Vagina (tissue), 2 donors: ENCODE measurements around the gene ZBTB8OS. TPM values are rescaled to one million over a fixed set of nuclear protein-coding genes. Genes with fewer than 3 reads are reported as not detected.

Experiments used
- DNase-seq, 2 donors: peaks; one replicate each; pipeline ENCODE4 v3.0.0-alpha.2; 2017; ENCODE audit errors: extremely low spot score in 2 of 2
- H3K27ac ChIP-seq: fragments of 200-600 bp; sonication (generic); one replicate; pipeline ENCODE4 v1.5.1; 2019
- H3K27me3 ChIP-seq: fragments of 200-600 bp; sonication (generic); one replicate; pipeline ENCODE4 v1.5.1; 2019
- H3K36me3 ChIP-seq, 2 donors: fragments of 200-600 bp; sonication (generic); one replicate each; pipeline ENCODE4 v1.5.1; 2017 to 2019
- H3K4me1 ChIP-seq: fragments of 200-600 bp; sonication (generic); one replicate; pipeline ENCODE4 v1.5.1; 2019
- H3K4me3 ChIP-seq, 2 donors: fragments of 200-600 bp; sonication (generic); 1 replicate in 1 of 2; 2 replicates in 1 of 2; pipeline ENCODE4 v1.5.1; 2016 to 2019
- H3K9me3 ChIP-seq: fragments of 200-600 bp; sonication (generic); one replicate; pipeline ENCODE4 v1.5.1; 2019
- POLR2A ChIP-seq, 2 donors: fragments of 450-650 bp; IDR thresholded peaks; one replicate each; pipeline ENCODE4 v1.6.1; 2017; ENCODE audit warnings: antibody characterized with exemption in 2 of 2, mild to moderate bottlenecking in 2 of 2, moderate library complexity in 2 of 2
- POLR2AphosphoS5 ChIP-seq, 2 donors: sonication (generic); formaldehyde crosslinking; IDR thresholded peaks; one replicate each; pipeline ENCODE4 v1.9.0; 2017; ENCODE audit warnings: antibody characterized with exemption in 2 of 2, mild to moderate bottlenecking in 2 of 2, low read depth in 1 of 2; ENCODE audit not compliant: insufficient read depth in 1 of 2
- intact Hi-C: fragments of 100-400 bp; cut with DNase I; formaldehyde crosslinking; loops from one replicate; pipeline ENCODE4 v1.15.1; 2023
- total RNA-seq: library from RNA; depleted of rRNA; stranded (reverse); fragments of >200 nt; gene quantifications from one replicate; pipeline ENCODE4 v1.2.3, GENCODE V29; 2016
- TF ChIP-seq, protein P1 (sequence below), 3 experiments: fragments of 450-650 bp in 2 of 3; fragments of 200-600 bp in 1 of 3; sonication (generic) in 1 of 3; IDR thresholded peaks; one replicate each; pipeline ENCODE4 v1.5.1; 2017 to 2019; ENCODE audit warnings: antibody characterized with exemption in 3 of 3, mild to moderate bottlenecking in 2 of 3, moderate library complexity in 2 of 3

Gene ZBTB8OS
- total RNA-seq, 1 donor from 2014 or later, result 17.4 TPM

DNA sequence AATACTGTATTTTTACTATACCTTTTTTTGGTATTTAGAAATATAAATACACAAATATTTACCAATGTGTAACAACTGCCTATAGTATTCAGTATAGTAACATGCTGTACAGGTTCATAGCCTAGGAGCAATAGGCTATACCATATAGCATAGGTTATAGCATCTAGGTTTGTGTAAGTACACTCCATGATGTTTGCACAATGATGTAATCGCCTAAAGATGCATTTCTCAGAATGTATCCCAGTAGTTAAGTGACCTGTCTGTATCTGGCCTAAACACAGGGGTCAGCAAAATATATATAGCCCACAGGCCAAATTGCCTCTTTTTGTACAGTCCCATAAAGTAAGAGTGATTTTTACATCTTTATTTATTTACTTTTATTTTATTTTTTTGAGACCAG lies 24.2 kb downstream of the ZBTB8OS start:
- H3K27ac ChIP-seq, result no peak overlapping the region
- H3K4me3 ChIP-seq, result no peak overlapping the region
- TF ChIP-seq, protein P1, sequence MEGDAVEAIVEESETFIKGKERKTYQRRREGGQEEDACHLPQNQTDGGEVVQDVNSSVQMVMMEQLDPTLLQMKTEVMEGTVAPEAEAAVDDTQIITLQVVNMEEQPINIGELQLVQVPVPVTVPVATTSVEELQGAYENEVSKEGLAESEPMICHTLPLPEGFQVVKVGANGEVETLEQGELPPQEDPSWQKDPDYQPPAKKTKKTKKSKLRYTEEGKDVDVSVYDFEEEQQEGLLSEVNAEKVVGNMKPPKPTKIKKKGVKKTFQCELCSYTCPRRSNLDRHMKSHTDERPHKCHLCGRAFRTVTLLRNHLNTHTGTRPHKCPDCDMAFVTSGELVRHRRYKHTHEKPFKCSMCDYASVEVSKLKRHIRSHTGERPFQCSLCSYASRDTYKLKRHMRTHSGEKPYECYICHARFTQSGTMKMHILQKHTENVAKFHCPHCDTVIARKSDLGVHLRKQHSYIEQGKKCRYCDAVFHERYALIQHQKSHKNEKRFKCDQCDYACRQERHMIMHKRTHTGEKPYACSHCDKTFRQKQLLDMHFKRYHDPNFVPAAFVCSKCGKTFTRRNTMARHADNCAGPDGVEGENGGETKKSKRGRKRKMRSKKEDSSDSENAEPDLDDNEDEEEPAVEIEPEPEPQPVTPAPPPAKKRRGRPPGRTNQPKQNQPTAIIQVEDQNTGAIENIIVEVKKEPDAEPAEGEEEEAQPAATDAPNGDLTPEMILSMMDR (IDR thresholded peaks at IDR 0.05), result no peak
- TF ChIP-seq POLR2A (IDR thresholded peaks at IDR 0.05), result no peak
- no peak for TF ChIP-seq POLR2AphosphoS5 (IDR thresholded peaks at IDR 0.05; ENCODE audit: insufficient read depth in 1 of 2, low read depth in 1 of 2)
- no peaks in the 10 kb centered on the region for H3K27me3 ChIP-seq
- intact Hi-C loops, result no loop called here
- peaks cover 0 to 29% of the 10 kb centered on the region in 2 donors for H3K36me3 ChIP-seq
- H3K4me1 ChIP-seq, result no peaks in the 10 kb centered on the region
- no peaks in the 10 kb centered on the region for H3K9me3 ChIP-seq
- DNase-seq, result no peak

DNA sequence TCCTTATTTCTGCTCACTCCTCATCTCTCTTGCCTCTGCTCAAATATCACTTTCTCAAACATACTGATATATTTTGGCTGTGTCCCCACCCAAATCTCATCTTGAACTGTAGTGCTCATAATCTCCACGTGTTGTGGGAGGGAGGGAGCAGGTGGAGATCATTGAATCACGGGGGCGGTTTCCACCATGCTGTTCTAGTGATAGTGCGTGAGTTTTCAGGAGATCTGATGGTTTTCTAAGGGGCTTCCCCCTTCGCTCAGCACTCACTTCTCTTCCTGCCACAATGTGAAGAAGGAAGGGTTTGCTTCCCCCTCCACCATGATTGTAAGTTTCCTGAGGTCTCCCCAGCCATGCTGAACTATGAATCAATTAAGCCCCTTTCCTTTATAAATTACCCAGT lies 26.6 kb downstream of the ZBTB8OS start:
- Histone ChIP-seq H3K4me3 (no peak overlapping the region), H3K36me3 (peaks cover 0 to 19% of the 10 kb centered on the region in 2 donors), H3K9me3 (no peaks in the 10 kb centered on the region), H3K27ac (no peak overlapping the region), H3K4me1 (no peaks in the 10 kb centered on the region), H3K27me3 (no peaks in the 10 kb centered on the region)
- TF ChIP-seq POLR2A (IDR thresholded peaks at IDR 0.05), result no peak
- TF ChIP-seq, protein P1 (IDR thresholded peaks at IDR 0.05), result no peak
- no peak for TF ChIP-seq POLR2AphosphoS5 (IDR thresholded peaks at IDR 0.05; ENCODE audit: insufficient read depth in 1 of 2, low read depth in 1 of 2)
- intact Hi-C loops, result no loop called here
- DNase-seq, result no peak

DNA sequence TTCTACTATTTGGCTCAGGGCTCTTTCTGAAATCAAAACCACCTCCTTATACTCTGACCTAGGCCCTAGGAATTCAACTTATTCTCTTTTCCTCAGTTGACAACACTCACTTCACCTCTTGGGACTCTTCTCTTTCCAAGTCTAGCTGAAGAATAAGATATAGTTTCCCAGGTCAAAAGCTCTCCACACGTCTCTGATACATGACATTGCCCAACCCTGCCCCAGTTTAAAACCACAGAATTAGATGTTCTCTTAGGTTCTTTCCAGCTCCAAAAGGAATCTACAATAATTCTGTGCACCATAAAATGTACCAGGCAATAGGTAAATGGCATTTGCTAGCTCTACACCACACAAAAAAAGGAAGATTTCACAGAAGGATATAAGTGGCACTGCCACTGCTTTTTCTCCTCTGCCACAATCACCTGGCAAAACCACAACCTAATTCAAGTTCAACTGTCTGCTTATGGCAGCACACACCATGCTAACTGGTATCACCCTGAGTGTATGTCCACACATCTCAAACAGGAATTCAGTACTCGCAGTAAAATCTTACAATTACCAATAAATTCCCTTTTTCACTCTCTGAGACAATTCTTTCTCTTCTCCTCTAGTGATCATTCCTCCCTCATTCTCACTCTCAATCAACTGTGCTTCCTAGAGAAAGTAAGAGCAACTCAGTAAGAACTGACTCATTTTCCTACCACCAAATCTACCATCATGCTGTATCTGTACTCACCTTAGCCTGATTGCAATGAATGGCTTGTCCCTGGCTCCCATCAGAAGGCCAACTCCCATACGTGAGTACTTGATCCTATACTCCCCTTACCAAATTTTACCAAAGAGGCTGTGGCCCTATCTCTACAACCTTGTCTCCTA lies 27.3 kb downstream of the ZBTB8OS start:
- peaks cover 0 to 12% of the 10 kb centered on the region in 2 donors for H3K36me3 ChIP-seq
- DNase-seq, result no peak
- TF ChIP-seq, protein P1 (IDR thresholded peaks at IDR 0.05), result no peak
- TF ChIP-seq POLR2AphosphoS5 (IDR thresholded peaks at IDR 0.05; ENCODE audit: insufficient read depth in 1 of 2, low read depth in 1 of 2) (no peak), POLR2A (IDR thresholded peaks at IDR 0.05) (no peak)

DNA sequence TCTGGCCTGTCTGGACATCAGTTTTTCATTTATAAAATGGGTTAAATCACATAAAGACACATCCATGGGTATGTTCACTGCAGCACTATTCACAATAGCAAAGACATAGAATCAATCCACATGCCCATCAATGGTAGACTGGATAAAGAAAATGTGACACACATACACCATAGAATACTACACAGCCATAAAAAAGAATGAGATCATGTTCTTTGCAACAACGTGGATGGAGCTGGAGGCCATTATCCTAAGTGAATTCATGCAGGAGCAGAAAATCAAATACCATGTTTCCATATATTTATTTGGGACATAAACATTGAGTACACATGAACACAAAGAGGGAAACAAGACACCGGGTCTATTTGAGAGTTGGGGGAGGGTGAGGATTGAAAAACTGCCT lies 28.1 kb downstream of the ZBTB8OS start:
- peaks cover 0 to 3% of the 10 kb centered on the region in 2 donors for H3K36me3 ChIP-seq
- TF ChIP-seq, protein P1 (IDR thresholded peaks at IDR 0.05), result no peak
- TF ChIP-seq POLR2AphosphoS5 (IDR thresholded peaks at IDR 0.05; ENCODE audit: insufficient read depth in 1 of 2, low read depth in 1 of 2) (no peak), POLR2A (IDR thresholded peaks at IDR 0.05) (no peak)

More for the DNA sequence above, 27.3 kb downstream of the ZBTB8OS start:
- H3K4me1 ChIP-seq, result no peaks in the 10 kb centered on the region
- H3K27me3 ChIP-seq, result no peaks in the 10 kb centered on the region
- intact Hi-C loops, result no loop called here
- no peak overlapping the region for H3K27ac ChIP-seq
- H3K9me3 ChIP-seq, result no peaks in the 10 kb centered on the region
- no peak overlapping the region for H3K4me3 ChIP-seq

More for the DNA sequence above, 28.1 kb downstream of the ZBTB8OS start:
- no peaks in the 10 kb centered on the region for H3K27me3 ChIP-seq
- no peak overlapping the region for H3K27ac ChIP-seq
- H3K9me3 ChIP-seq, result no peaks in the 10 kb centered on the region
- intact Hi-C loops, result no loop called here
- no peak for DNase-seq
- H3K4me3 ChIP-seq, result no peak overlapping the region
- no peaks in the 10 kb centered on the region for H3K4me1 ChIP-seq
